K562 (cell line): Measurements from ENCODE around the gene AMFR. TPM values are rescaled to one million over a fixed set of nuclear protein-coding genes. Genes with fewer than 3 reads are reported as not detected.

Experiments used
- ATAC-seq: fragments of 200-7000 bp; cut with Tn5 transposase; 3 replicates; pipeline ENCODE4 v1.9.1; 2020; ENCODE audit warnings: moderate library complexity
- BruUV-seq: library from RNA; stranded (reverse); fragments of 400-500 nt; replicated peaks from 2 replicates; lab custom pipeline; 2021; lab: Mats Ljungman, UMichigan
- CTCF ChIA-PET: fragments of 300-600 bp; formaldehyde crosslinking; extraction: SDS; loops from one replicate; lab custom pipeline; 2021; ENCODE audit warnings: low intra/inter-chr PET ratio; lab: Yijun Ruan, JAX
- POLR2A ChIA-PET: fragments of 300-600, 350-650 bp; sonication (Branson Sonifier 250); formaldehyde crosslinking; extraction: SDS; loops from one replicate; lab custom pipeline; 2021; ENCODE audit warnings: antibody characterized with exemption, inconsistent platforms; lab: Yijun Ruan, JAX
- DNase-seq, 4 experiments: peaks; one replicate each; pipeline versions ENCODE4 v3.0.0 to v3.0.0-alpha.2; 2011 to 2018; ENCODE audit warnings: low spot score in 3 of 4, mixed read lengths in 3 of 4; ENCODE audit errors: extremely low read depth in 1 of 4
- FAIRE-seq: peaks from 2 replicates; lab custom pipeline; 2011; peaks lifted over from hg19 to GRCh38; lab: Jason Lieb, UNC
- H2AFZ ChIP-seq: 2 replicates; pipeline ENCODE4 v1.6.0; 2011; ENCODE audit warnings: low read depth, low read length, control low read depth, inconsistent platforms
- H3K27ac ChIP-seq: fragments of 200-600 bp; 3 replicates; pipeline ENCODE4 v1.8.0; 2011; ENCODE audit warnings: low read depth, mild to moderate bottlenecking, control low read depth, inconsistent platforms, low read length, moderate library complexity, mixed read lengths; ENCODE audit errors: extremely low read depth
- H3K27me3 ChIP-seq, 2 experiments: fragments of 300-600 bp in 1 of 2; 2 replicates in 1 of 2; 3 replicates in 1 of 2; pipeline versions ENCODE4 v1.6.0 to v1.8.0; 2011; ENCODE audit warnings: inconsistent platforms in 2 of 2, low read length in 2 of 2, mild to moderate bottlenecking in 1 of 2, mixed read lengths in 1 of 2, moderate library complexity in 1 of 2; ENCODE audit not compliant: control insufficient read depth in 2 of 2, insufficient read depth in 2 of 2
- H3K36me3 ChIP-seq: fragments of 300-600 bp; 3 replicates; pipeline ENCODE4 v1.8.0; 2011; ENCODE audit warnings: mild to moderate bottlenecking, low read length, inconsistent platforms; ENCODE audit not compliant: control insufficient read depth, insufficient read depth
- H3K4me1 ChIP-seq, 2 experiments: fragments of 200-600 bp in 1 of 2; replicated peaks in 1 of 2; 2 replicates in 1 of 2; 3 replicates in 1 of 2; pipeline versions ENCODE4 v1.5.1 to v1.8.0; 2011; ENCODE audit warnings: inconsistent platforms in 2 of 2, low read length in 2 of 2, mild to moderate bottlenecking in 1 of 2, mixed read lengths in 1 of 2, moderate library complexity in 1 of 2; ENCODE audit not compliant: control insufficient read depth in 2 of 2, insufficient read depth in 2 of 2
- H3K4me2 ChIP-seq: 2 replicates; pipeline ENCODE4 v1.6.1; 2011; ENCODE audit warnings: low read length, control low read depth, inconsistent platforms, mixed read lengths; ENCODE audit not compliant: insufficient read depth
- H3K4me3 ChIP-seq: fragments of 200-600 bp; sonication (generic), shearing (Covaris generic); 2 replicates; pipeline ENCODE4 v1.5.1; 2016; ENCODE audit warnings: control low read depth, inconsistent platforms
- H3K79me2 ChIP-seq: fragments of 200-600 bp; 3 replicates; pipeline ENCODE4 v1.8.0; 2011; ENCODE audit warnings: low read length, inconsistent platforms; ENCODE audit not compliant: control insufficient read depth, insufficient read depth
- H3K9ac ChIP-seq, 2 experiments: 2 replicates each; pipeline versions ENCODE4 v1.6.0 to v1.6.1; 2011; ENCODE audit warnings: low read depth in 2 of 2, low read length in 2 of 2, control low read depth in 1 of 2, inconsistent platforms in 1 of 2, mild to moderate bottlenecking in 1 of 2, mixed read lengths in 1 of 2; ENCODE audit not compliant: insufficient read depth in 1 of 2
- H3K9me1 ChIP-seq: one replicate; pipeline ENCODE4 v1.6.0; 2011; ENCODE audit warnings: inconsistent platforms, mild to moderate bottlenecking, low read length, moderate library complexity; ENCODE audit not compliant: control insufficient read depth, insufficient read depth
- H3K9me3 ChIP-seq: replicated peaks from 2 replicates; pipeline ENCODE4 v1.5.1; 2011; ENCODE audit warnings: low read depth, low read length, inconsistent platforms; ENCODE audit not compliant: control insufficient read depth, insufficient read depth
- H4K20me1 ChIP-seq: replicated peaks from 2 replicates; pipeline ENCODE4 v1.6.1; 2011; ENCODE audit warnings: low read length, inconsistent platforms, mixed read lengths; ENCODE audit not compliant: control insufficient read depth, insufficient read depth
- CEBPZ ChIP-seq: fragments of 150-350 bp; IDR thresholded peaks from 2 replicates; pipeline ENCODE4 v1.6.1; 2014; ENCODE audit warnings: low read depth, mild to moderate bottlenecking, low read length, borderline replicate concordance
- CHCHD3 ChIP-seq: fragments of 250-450 bp; sonication (Bioruptor Pico); IDR thresholded peaks from 2 replicates; pipeline ENCODE4 v2.1.2; 2022; ENCODE audit warnings: mild to moderate bottlenecking
- CREB5 ChIP-seq: fragments of 250-450 bp; sonication (Bioruptor Pico); IDR thresholded peaks from 2 replicates; pipeline ENCODE4 v1.5.0; 2020; ENCODE audit warnings: mild to moderate bottlenecking
- MXI1 ChIP-seq: IDR thresholded peaks from 2 replicates; pipeline ENCODE4 v1.6.1; 2011; ENCODE audit warnings: low read depth, mild to moderate bottlenecking, improper control_type of control experiment, low read length
- NFE2 ChIP-seq: IDR thresholded peaks from 2 replicates; pipeline ENCODE4 v1.6.1; 2014; ENCODE audit warnings: antibody characterized with exemption, low read depth
- SRSF3 ChIP-seq: fragments of 200-400 bp; formaldehyde crosslinking; IDR thresholded peaks from 2 replicates; pipeline ENCODE4 v1.6.1; 2016; ENCODE audit warnings: mild to moderate bottlenecking, low read length, moderate library complexity; ENCODE audit not compliant: insufficient read depth
- SRSF7 ChIP-seq: fragments of 200-400 bp; formaldehyde crosslinking; optimal IDR thresholded peaks from 2 replicates; pipeline ENCODE3; 2017; ENCODE audit warnings: mild to moderate bottlenecking, low read depth, low read length
- ZNF764 ChIP-seq: fragments of 250-450 bp; sonication (Bioruptor Pico); IDR thresholded peaks from 2 replicates; pipeline ENCODE4 v1.4.0; 2020; ENCODE audit warnings: low read depth, mild to moderate bottlenecking, moderate library complexity
- WGBS: fragments of 100-300 bp; shearing (Covaris generic); methylation state at CpG from one replicate; pipeline ENCODE4 v1.1.6; 2016; ENCODE audit warnings: low coverage, mixed read lengths; ENCODE audit not compliant: insufficient coverage; ENCODE audit errors: missing lambda C conversion rate; 5-methylcytosine and 5-hydroxymethylcytosine counted together
- in situ Hi-C: fragments of 300-500 bp; cut with MboI; formaldehyde crosslinking; loops from 4 replicates; pipeline ENCODE4 v1.15.0; 2018; ENCODE audit warnings: inconsistent platforms, mixed read lengths
- intact Hi-C: fragments of 100-400 bp; cut with micrococcal nuclease; formaldehyde crosslinking; loops from 2 replicates; pipeline ENCODE4 v1.14.2; 2022
- polyA plus RNA-seq, 8 experiments: library from polyadenylated mRNA; depleted of rRNA in 4 of 8; stranded (reverse) in 5 of 8; unstranded in 3 of 8; fragments of >200 nt; fragmentation: Nextera tagmentation in 2 of 8; fragmentation: Illumina TruSeq in 1 of 8; extraction: Ambion mirVana in 2 of 8; extraction: Trizol in 1 of 8; gene quantifications; 2 replicates each; pipeline versions ENCODE4 v1.2.1 to v1.2.3, GENCODE V29; 2011 to 2014; ENCODE audit warnings: inconsistent platforms in 1 of 8, missing spikeins in 1 of 8
- total RNA-seq, 7 experiments: library from RNA; depleted of rRNA in 6 of 7; stranded (reverse); fragments of >200 nt in 6 of 7; fragmentation: Illumina TruSeq in 2 of 7; extraction: Trizol in 2 of 7; gene quantifications; 2 replicates each; pipeline versions ENCODE4 v1.2.1 to v1.2.3, GENCODE V29; 2011 to 2021; ENCODE audit warnings: low replicate concordance in 1 of 7

The AMFR gene
- total and polyA plus RNA-seq, 9 of the 15 experiments (the other 6 are each of a cell fraction or from before 2014, with no cell fraction given), result 15.6 to 113 (median 58.4) TPM

- no peak overlapping the region for H3K27ac ChIP-seq
- ChIA-PET CTCF (no interaction called here), POLR2A (interaction anchor here (0.6 to 1.7 kb wide), 4 partner anchors 17 to 829 kb away, joined by 3 to 13 read pairs (median 3); no protein-coding TSS in a partner anchor)
- H2AFZ ChIP-seq, result no peak overlapping the region
- BruUV-seq, result no TSS peak
- FAIRE-seq (no peak), DNase-seq (no peak), ATAC-seq (no peak)
- H3K9me3 ChIP-seq, result peaks cover 11% of the 10 kb centered on the region
- H3K79me2 ChIP-seq, result 0 out of 3 replicates have a peak, but pooled peaks cover 2% of the 10 kb centered on the region
- in situ Hi-C loops, result no loop called here
- H4K20me1 ChIP-seq, result no peaks in the 10 kb centered on the region
- no peak overlapping the region for H3K4me2 ChIP-seq
- H3K4me1 ChIP-seq, result no peaks in the 10 kb centered on the region
- no peak overlapping the region for H3K9ac ChIP-seq
- no peak overlapping the region for H3K4me3 ChIP-seq
- WGBS, result 85% methylated on average over 5 of the region's 5 CpGs
- intact Hi-C loops, result no loop called here
- no peak for TF ChIP-seq SRSF3
- no peak for TF ChIP-seq CHCHD3 (CRISPR knock-in tag)
- TF ChIP-seq ZNF764 (CRISPR knock-in tag), result no peak
- TF ChIP-seq CREB5, result no peak
- TF ChIP-seq MXI1, result no peak
- no peak for TF ChIP-seq SRSF7
- TF ChIP-seq NFE2, result no peak
- no peak for TF ChIP-seq CEBPZ
- H3K9me1 ChIP-seq, result no peaks in the 10 kb centered on the region
- H3K27me3 ChIP-seq, result no peaks in the 10 kb centered on the region
- H3K36me3 ChIP-seq, result peaks cover 84% of the 10 kb centered on the region
Measured at GRCh38 chr16:56382901-56383355, 42.4 kb downstream of the AMFR start.
